Right lobe of liver (tissue), 4 donors: ENCODE measurements around the gene KLB.

Source experiments
- POLR2A ChIP-seq: fragments of 450-650 bp; IDR thresholded peaks from one replicate; pipeline ENCODE4 v1.6.1; 2017; ENCODE audit warnings: antibody characterized with exemption, mild to moderate bottlenecking
- TF ChIP-seq, protein P1 (sequence below), 4 donors: fragments of 200-600 bp in 3 of 4; fragments of 450-650 bp in 1 of 4; IDR thresholded peaks; one replicate each; pipeline versions ENCODE4 v1.5.1 to v1.8.0; 2016 to 2022; ENCODE audit warnings: antibody characterized with exemption in 4 of 4, mild to moderate bottlenecking in 2 of 4
- donor health status: DM: no; HTN: no; CAD: no.
- donor health status: DM: no; HTN: no; CAD: no.
- donor health status: DM: no; HTN: yes; CAD: no.

DNA sequence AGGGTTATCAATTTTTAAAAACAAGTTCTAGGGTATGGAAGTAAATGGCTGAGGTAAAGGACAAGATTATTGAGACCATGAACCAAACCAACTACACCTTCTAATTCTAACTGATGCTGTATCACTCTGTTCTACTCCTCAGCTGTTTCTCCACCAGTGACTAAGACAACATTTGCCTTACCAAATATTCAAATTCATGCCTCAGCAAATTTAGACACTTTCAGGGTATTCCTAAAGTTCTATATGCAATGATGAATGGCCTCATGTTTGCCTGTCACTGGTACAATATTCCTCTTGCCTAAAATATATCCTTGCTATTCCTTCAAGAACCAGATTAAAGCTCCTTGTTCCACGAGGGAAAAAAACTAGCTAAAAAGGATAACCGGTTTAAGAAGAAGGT is 47.0 kb downstream of the KLB start:
- TF ChIP-seq, protein P1, sequence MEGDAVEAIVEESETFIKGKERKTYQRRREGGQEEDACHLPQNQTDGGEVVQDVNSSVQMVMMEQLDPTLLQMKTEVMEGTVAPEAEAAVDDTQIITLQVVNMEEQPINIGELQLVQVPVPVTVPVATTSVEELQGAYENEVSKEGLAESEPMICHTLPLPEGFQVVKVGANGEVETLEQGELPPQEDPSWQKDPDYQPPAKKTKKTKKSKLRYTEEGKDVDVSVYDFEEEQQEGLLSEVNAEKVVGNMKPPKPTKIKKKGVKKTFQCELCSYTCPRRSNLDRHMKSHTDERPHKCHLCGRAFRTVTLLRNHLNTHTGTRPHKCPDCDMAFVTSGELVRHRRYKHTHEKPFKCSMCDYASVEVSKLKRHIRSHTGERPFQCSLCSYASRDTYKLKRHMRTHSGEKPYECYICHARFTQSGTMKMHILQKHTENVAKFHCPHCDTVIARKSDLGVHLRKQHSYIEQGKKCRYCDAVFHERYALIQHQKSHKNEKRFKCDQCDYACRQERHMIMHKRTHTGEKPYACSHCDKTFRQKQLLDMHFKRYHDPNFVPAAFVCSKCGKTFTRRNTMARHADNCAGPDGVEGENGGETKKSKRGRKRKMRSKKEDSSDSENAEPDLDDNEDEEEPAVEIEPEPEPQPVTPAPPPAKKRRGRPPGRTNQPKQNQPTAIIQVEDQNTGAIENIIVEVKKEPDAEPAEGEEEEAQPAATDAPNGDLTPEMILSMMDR (IDR thresholded peaks at IDR 0.05), result no peak
- TF ChIP-seq POLR2A, result no peak
